GM18870 (cell line): Measurements from ENCODE around the gene CFAP300.

Experiments
- ATAC-seq: cut with Tn5 transposase; IDR thresholded peaks from one replicate; pipeline ENCODE4 v1.9.1; 2021; ENCODE audit warnings: moderate library complexity; ENCODE audit not compliant: unreplicated experiment

The CFAP300 gene

GRCh38 chr11:102047305-102047924, at the start of gene CFAP300:
TSS of gene CFAP300 (plus strand) at chr11:102047437. CDS start at chr11:102047471, 34 bp downstream.
- no peak for ATAC-seq

GRCh38 chr11:102001657-102002338, 45.4 kb upstream of the CFAP300 start:
- no peak for ATAC-seq

- no peak for ATAC-seq
These were observed 43.0 kb upstream of the CFAP300 start for GRCh38 chr11:102004220-102004619.

- ATAC-seq = no peak
These were observed 41.9 kb upstream of the CFAP300 start for GRCh38 chr11:102005306-102005705.

GRCh38 chr11:102006835-102007566, 40.2 kb upstream of the CFAP300 start:
- ATAC-seq = no peak

GRCh38 chr11:102007567-102008437, 39.4 kb upstream of the CFAP300 start:
- peak; percentile 83 for ATAC-seq

- ATAC-seq = no peak
These were observed 36.3 kb upstream of the CFAP300 start for GRCh38 chr11:102010776-102011494.

- no peak for ATAC-seq
These were observed 34.3 kb upstream of the CFAP300 start for GRCh38 chr11:102012946-102013345.

- ATAC-seq = no peak
These were observed 32.5 kb upstream of the CFAP300 start for GRCh38 chr11:102014756-102015155.

GRCh38 chr11:102017026-102017425, 30.2 kb upstream of the CFAP300 start:
- ATAC-seq = no peak

GRCh38 chr11:102026217-102026616, 21.0 kb upstream of the CFAP300 start:
- no peak for ATAC-seq

- no peak for ATAC-seq
These were observed 20.3 kb upstream of the CFAP300 start for GRCh38 chr11:102026959-102027358.

- no peak for ATAC-seq
These were observed 10.5 kb upstream of the CFAP300 start for GRCh38 chr11:102036757-102037156.

- no peak for ATAC-seq
These were observed 396 bp upstream of the CFAP300 start for GRCh38 chr11:102046841-102047240.

GRCh38 chr11:102050927-102051575, 3.8 kb downstream of the CFAP300 start:
- no peak for ATAC-seq

GRCh38 chr11:102061276-102061675, 14.0 kb downstream of the CFAP300 start:
- no peak for ATAC-seq

- no peak for ATAC-seq
These were observed 14.9 kb downstream of the CFAP300 start for GRCh38 chr11:102062106-102062505.

GRCh38 chr11:102064316-102064715, 17.1 kb downstream of the CFAP300 start:
- ATAC-seq = no peak

- no peak for ATAC-seq
These were observed 23.5 kb downstream of the CFAP300 start for GRCh38 chr11:102070766-102071165.
